RPMI7951 (cell line): ENCODE measurements around the gene PDIA2. TPM values are rescaled to one million over a fixed set of nuclear protein-coding genes. Genes with fewer than 3 reads are reported as not detected.

Experiments
- DNase-seq: peaks from one replicate; pipeline ENCODE4 v3.0.0-alpha.2; 2012; ENCODE audit warnings: low read depth
- total RNA-seq: library from RNA; depleted of rRNA; stranded (reverse); fragments of >200 nt; shearing (Covaris generic); gene quantifications from 2 replicates; pipeline ENCODE4 v1.2.3, GENCODE V29; 2014

PDIA2 gene
- total RNA-seq, 1 experiment from 2014 or later: 0.84 TPM

DNA sequence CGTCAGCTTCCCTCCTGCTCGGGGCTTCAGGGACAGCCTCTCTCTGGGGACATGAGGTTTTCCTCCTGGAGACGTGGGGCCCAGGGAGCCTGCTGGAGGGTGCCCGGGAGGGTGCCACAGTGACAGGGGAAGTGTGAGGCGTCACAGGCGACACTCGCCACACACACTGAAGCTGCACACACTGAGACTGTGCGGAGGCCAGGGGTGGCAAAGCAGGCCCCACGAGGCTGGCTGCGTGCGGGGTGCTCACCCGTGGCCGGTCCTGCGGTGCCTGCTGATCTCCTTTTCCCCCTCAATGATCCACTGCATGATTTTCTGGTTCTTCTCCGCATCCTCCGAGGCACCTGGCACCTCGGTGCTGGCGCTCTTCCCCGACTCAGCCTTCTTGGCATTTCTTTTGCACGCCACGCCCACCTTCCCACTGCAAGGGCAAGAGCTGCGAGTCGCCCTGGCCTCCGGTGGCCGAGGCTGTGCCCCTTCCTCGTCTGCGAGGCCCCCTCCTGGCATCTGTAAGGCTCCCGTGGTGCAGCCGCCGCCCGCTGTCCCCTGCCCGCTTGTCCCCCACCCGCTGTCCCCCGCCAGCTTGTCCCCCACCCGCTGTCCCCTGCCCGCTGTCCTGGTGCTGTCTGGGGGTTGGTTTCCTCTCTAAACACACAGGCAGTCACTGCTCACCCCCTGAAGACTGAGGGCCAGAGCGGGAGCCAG is 14.0 kb downstream of the PDIA2 start:
- DNase-seq: no peak

DNA sequence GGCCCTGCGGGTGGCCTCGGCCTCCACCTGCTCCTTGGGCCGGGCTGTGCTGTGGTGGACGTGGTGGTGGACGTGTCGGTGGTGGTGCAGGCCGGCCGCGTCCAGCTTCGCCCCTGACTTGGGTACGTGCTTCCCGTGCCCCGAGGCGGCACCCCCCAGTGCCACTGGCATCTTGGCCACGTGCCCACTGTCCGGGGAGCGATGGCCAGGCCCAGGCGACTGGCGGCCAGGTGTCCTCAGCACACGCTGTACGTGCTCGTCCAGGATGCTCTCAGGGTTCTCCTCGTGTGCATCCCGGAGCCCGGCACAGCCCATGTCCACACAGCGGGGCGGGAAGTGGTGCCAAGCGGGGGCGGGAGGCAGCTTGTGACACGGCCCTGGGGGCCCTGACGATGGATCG is 14.9 kb downstream of the PDIA2 start:
- no peak for DNase-seq

DNA sequence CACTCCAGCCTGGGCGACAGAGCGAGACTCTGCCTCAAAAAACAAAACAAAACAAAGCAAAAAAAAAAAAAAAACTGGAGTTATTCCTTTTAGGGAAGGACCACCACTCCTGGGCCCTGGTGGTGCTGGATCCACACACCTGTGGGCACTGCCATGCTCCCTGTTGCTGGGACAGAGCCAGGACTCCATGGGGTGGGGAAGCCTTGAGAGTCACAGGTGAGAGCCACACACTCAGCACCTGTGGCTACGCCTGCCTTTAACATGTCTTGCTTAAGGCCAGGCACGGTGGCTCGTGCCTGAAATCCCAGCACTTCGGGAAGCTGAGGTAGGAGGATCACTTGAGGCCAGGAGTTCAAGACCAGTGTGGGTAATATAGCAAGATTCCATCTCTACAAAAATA is 18.3 kb downstream of the PDIA2 start:
- DNase-seq: no peak

DNA sequence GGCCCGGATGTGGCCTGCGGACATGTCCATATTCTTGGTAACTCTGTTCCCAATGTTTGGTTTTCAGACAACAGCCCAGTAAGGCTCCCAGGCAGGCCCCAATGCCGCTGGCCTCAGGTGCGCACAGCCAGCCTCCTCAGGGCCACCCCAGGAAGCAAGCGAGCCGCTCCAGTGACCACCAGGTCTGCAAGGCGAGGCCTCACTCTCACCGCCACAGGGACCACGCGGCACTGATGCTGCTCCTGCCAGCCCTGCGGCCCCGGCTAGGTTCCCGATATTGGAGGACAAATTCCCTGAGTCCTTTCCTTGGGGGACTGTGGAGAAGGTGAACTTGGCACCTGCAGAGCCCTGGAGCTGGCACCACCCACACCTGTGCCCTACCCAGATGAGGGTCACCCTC is 19.0 kb downstream of the PDIA2 start:
- no peak for DNase-seq

DNA sequence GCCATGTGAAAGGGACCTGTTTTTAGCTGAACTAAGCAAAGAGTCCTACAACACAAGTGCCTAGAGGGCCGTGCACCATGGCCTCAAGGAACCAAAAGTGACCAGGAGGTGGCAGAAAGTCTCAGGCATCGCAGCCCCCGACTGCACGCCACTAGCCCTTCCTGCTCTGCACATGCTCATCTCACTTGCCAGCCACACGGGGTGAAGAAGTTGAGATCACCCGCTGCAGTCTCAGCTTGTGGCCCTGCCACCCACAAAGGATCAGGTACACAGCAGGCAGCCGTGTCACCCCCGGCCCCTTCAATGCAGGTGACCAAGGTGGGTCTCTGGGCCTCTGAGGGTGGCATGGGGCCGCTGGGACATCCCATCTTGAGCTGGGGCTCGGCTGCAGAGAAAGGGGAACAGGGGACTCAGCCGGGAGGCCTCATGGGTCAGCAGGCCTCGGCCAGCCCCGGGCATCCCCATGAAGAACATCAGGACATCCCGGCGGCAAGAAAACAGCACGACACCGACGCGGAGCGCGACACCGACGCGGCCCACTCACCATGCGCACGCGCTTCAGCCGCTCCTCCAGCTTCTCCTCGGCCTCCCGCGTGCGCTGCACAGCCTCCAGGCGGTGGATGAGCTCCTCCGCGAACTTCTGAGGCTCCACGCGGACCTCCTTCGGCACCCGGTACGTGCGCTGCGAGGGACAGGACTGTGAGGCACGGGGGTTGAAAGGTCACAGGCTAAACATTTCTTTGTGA is 21.0 kb downstream of the PDIA2 start:
- DNase-seq: no peak

DNA sequence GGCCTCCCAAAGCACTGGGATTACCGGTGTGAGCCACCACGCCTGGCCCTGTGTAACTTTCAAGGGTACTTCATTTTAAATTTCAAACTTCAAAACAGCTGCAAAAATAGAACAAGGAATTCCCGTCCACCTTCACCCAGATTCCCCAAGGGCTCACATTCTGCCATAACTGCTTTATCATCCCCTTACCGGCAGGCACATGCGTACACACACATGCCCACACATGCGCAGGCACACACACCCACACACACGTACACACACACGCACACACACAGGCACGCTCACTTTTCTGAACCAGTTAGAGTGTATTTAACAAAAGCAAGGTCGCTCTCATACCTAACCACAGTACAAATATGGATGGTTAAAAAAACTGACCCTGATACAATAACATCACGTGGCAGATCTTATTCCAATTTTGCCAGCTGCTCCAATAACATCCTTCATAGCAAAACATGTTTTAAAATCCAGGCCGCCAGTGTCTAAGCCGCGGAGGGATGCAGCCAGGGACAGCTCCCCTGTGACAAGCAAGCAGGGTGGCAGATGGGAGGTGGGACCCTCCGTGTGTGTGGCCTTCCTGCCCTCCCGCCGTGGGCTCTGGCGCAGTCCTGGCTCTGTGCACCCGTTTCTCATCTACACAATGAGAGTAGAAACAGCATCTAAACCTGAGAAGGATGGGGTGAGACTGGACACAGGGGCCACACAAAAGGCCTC is 23.1 kb downstream of the PDIA2 start:
- no peak for DNase-seq

DNA sequence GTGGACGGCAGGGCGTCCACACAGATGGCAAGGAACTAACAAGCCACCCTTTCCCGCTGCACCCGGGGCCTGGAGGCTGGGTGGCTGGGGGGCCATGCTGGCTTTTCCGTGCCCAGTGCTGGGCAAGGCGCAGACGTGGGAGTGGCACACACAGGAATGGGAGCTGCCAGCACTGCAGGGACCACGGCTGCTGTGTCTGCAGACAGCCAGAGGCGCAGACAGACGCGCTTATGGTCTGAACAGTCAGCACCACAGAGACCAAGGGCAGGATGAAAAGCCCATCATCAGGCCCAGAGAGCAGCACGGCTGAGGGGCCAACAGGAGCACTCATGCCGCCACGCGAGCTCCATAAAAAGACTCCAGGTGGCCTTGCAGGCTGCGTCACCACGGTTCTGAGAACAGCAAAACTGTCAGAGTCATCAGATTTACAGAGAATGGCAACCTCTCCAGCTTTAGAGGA is 24.0 kb downstream of the PDIA2 start:
- DNase-seq: no peak

DNA sequence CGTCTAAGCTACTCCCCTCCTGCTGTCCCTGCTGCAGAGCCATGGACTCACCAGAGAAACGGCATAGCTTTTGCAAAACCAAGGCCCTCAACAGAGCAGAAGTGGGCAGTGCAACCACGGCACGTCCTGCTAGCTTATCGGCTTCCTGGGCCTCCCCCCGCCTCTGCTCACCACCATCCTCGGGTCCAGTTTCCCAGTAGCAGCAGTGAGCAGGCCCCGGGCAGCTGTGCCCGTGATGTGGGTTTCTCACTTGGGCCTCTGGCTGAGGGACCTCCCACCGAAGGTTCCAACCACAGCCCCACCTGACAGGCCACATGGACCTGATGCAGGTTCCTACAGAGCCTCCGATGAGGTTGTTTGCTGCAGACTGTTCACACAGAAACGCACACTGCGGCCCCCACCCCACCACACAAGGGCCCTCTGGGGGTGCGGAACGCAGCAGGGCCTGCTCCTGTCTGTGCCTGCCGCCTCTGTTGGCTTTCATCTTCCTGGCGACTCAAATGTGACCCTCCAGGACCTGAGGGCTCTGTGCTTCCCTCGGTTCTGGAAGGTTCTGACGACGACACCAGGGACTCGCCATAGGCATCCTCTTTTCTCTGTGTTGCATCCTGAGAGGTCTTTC is 24.8 kb downstream of the PDIA2 start:
- DNase-seq: no peak

DNA sequence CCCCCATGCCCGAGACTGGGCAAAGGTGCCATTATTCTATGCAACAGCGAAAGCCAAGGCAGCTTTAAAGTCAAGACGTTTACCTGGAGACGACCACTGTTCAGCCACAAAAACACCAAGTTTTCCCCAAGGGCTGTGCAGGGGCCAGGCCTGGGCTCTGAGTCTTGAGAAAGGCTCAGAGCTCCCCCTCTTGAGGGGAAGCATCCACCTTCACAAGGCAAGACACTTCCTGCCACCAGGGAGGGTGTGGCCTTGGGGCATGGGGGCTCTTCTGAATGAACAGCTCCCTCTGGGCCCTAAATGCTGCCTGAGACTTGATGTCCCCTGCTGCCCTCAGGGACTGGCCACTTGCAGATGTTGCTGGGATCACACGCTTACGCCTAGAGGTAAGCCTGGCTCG is 26.5 kb downstream of the PDIA2 start:
- no peak for DNase-seq

DNA sequence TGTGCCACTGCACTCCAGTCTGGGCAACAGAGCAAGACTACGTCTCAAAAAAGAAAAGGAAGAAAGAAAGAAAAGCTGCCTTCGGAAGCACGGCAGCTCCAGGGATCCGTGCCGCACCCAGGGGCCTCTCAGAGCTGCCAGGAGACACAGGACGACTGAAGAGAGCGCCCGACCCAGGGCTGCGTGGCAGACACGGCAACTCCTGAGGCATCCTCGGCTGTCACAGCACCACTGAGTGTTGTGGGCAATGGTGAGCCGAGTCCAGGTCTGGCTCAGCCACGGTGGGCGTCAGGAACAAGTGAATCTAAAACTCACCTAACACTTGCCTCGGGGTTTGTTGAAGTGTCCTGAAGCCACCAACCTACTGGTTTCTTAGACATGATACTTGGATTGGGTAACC is 28.8 kb downstream of the PDIA2 start:
- no peak for DNase-seq

DNA sequence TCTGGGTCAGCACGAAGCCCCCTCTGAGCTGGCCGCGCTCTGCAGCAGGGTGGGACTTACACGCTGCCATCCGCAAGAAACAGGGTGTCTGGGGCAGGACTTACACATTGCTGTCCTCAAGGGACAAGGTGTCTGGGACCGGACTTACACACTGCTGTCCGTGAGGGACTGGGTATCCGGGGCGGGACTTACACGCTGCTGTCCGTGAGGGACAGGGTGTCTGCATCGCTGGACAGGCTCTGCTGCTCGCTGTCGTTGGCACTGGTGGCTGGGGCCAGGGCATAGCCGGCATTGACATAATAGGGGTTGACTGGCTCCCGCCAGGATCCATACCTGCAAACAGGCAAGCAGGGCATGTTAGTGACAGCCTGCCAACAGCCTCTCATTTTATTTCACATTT is 31.4 kb downstream of the PDIA2 start:
- no peak for DNase-seq

DNA sequence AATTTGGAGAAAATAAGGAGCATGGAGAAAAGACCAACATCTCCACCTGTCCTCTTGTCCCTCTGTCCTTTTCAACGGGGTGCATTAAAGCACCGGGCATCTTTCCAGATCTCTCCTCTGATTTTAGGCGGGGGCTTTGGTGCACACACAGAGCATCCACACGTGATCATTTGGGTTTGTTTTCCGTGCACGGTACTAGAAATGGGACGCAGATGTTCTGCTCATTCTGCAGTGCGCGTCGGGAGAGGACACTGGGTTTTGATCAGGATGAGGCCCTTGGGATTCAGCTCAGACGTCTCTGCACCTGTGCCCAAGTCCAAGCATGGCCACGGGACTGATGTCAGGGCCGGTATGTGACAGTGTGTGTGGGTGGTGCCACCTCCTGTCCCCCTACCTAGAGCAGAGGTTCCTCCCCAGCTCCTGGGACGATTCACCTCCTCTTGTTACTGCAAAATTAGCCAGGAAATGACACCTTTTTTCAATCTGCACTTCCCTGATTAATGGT is 31.9 kb downstream of the PDIA2 start:
- no peak for DNase-seq

DNA sequence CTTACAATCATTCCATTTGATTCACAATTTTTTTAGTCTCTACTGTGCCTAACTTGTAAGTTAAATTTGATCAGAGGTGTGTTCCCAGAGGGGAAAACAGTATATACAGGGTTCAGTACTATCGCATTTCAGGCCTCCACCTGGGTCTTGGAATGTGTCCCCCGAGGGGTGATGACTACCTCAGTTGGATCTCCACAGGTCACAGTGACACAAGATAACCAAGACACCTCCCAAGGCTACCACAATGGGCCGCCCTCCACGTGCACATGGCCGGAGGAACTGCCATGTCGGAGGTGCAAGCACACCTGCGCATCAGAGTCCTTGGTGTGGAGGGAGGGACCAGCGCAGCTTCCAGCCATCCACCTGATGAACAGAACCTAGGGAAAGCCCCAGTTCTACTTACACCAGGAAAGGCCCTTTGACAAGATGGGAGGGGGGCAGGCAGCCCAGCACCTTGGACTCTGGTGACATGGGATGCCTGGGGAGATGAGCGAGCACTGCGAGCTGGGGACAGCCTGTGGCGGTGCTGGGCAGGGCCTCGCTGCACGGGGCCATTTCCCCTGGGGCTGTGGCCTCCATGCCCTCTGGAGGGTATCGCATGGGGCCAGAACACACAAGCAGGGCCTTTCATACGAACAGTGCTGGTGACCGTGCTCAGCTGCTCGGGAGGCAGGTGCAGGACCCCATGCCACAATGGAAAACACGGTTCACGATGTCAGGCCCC is 33.9 kb downstream of the PDIA2 start:
- no peak for DNase-seq

DNA sequence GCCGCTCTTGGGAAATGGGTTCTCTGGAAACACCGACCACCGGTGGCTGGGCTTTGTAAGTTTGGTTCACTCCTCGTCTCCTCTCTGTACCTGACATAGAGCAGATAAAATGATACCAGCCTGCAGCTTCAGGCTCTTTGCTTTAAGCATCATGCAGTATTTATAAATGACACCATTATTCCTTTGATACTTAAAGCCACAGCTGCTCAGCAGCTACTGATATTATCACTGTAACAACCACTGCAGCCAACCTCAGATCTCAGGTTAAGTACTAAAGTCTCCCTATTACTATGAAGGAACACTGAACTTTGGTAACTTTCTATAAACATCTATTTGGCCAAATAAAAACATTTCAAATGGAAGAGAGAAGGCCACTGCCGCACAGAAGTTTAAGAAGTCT is 34.6 kb downstream of the PDIA2 start:
- DNase-seq: no peak

DNA sequence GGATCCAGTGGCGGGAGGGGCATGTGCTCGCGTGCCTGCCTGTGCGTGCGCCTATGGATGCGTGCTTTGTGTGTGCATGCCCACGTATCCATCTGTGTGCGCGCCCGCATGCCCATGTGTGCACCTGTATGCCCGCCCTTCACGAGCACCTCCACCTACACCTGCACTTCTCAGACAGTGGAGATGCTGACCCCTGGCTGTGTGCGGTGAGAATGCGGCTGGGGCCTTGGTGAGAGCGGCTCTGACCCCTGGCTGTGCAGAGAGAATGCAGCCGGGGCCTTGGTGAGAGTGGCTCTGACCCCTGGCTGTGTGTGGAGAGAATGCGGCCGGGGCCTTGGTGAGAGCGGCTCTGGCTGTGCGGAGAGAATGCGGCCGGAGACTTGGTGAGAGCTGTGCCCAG is 35.7 kb downstream of the PDIA2 start:
- DNase-seq: no peak

DNA sequence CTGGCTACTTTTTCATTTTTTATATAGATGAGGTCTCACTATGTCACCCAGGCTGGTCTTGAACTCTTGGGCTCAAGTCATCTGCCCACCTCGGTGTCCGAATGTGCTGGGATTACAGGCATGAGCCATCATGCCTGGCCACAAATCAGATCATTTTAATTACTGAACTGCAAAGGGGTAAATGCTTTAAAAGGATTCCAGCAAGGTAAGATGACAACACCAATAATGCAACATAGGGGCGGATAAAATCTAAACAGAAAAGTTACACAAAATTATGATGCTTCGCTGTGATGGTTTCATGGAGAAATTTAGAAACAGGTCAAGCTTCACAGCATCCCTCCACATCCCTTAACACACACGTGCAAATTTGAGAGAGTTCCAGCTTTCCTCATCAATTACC is 37.2 kb downstream of the PDIA2 start:
- no peak for DNase-seq

DNA sequence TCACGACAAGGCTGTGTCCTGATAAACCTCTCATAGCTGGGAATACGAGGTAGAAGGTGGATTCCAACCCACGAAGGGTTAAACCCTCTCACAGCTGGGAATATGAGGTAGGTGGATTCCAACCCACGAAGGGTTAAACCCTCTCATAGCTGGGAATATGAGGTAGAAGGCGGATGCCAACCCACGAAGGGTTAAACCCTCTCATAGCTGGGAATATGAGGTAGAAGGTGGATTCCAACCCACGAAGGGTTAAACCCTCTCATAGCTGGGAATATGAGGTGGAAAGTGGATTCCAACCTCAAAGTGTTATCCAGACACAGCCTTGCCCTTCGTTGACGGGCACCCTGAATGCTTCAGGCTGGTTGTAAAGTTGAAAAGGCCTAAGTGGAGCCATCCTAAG is 38.6 kb downstream of the PDIA2 start:
- no peak for DNase-seq

DNA sequence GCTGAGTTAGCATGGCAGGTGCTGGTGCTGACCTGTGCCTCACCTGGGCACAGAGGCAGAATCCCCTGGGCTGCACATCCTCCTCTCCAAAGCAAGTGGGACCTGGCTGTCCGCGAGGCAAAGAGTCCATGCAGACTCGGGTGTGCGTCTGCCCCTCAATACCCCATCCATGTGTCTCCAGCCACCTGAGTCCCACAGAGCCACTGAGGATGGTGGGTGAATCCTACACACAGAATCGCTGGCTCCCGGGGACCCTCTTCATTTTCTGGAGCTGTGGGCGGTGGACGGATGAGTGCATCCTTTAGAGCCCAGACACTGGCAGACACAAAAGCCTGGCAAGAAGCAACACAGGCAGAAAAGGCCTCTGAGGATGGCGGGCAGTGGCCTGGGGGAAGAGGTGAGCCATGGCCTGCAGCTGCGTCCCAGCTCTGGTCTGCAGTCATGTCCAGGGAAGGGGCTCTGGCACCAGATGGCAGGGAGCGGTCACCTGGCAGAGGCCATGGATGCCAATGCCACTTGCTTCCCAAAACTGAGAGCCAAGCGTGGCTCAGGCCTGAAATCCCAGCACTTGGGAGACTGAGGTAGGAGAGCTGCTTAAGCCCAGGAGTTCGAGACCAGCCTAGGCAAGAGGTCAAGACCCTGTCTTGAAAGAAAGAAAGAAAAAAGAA is 39.6 kb downstream of the PDIA2 start:
- DNase-seq: no peak

DNA sequence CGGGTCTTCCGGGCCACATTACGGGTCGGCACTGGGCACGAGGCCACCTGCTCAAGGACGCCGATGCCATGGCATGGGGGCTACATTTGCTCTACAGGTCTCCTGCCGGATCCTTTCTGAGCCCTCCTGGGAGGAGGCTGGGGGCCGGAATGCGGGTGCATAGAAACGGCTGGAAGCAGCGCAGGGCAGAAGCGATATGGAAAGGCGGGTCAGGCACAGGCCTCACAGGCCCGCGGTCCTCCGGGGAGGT is 41.2 kb downstream of the PDIA2 start:
- DNase-seq: no peak

DNA sequence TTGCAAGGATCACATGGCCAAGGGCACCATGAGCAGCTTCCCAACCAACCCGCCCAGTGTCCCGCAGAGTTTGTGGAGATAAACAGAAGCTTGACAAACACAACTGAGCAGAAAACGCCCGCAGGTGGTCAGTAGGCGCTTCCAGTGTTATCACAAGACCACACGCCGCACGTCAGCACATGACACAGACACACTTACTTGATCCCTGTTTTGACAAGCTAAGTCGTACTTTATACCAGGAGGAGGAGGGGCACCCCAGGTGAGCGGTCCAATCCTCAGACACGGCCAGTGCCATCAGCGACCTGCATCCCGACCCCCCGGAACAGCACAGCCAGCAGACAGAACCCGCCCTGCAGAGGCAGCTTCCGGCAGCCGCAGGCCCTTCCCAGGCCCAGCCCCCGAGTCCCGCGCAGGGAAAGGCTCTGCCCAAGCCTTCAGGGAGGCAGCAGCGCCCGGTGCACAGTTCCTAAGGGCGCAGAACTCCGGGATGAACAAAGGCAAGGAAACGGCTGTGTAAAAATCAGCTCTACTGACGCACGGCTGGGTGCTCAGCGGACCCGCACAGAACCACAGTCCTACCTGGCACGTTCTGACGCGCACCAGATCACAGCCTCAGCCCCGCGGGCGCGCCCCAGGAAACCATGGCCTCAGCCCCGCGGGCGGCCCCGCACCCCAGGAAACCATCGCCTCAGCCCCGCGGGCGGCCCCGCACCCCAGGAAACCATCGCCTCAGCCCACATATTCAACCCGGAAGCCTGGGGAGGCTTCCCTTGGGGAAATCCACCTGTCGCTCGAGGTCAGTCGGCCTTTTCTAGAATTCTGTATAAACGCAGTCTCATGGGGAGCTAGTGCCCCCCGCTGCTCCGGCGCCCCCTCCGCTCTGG is 41.7 kb downstream of the PDIA2 start:
- no peak for DNase-seq
